ENCODE data around the gene TTPAL.

- no peak for TF ChIP-seq CEBPB (IDR thresholded peaks at IDR 0.05; ENCODE audit: borderline replicate concordance in 1 of 2, low read depth in 2 of 2, low read length in 2 of 2)
- no peak for TF ChIP-seq NFYA (IDR thresholded peaks at IDR 0.05; ENCODE audit: borderline replicate concordance, low read depth, low read length)
- no peak for TF ChIP-seq CTCF (IDR thresholded peaks at IDR 0.05 in 2 of 3, conservative IDR thresholded peaks at IDR 0.05 in 1 of 3; ENCODE audit: control insufficient read depth in 2 of 3, extremely low read depth in 1 of 3, insufficient read depth in 1 of 3, low read depth in 3 of 3, low read length in 3 of 3)
- no peak for TF ChIP-seq FOXM1 (IDR thresholded peaks at IDR 0.05; ENCODE audit: low read depth, low read length)
- no peak for TF ChIP-seq ATF3 (IDR thresholded peaks at IDR 0.05; ENCODE audit: borderline replicate concordance, extremely low read depth, low read depth, low read length)
- no peak for TF ChIP-seq REST (IDR thresholded peaks at IDR 0.05; ENCODE audit: low read depth, low read length)
- TF ChIP-seq NFIC (IDR thresholded peaks at IDR 0.05; ENCODE audit: low read depth, low read length) = no peak
- TF ChIP-seq MYC (IDR thresholded peaks at IDR 0.05; ENCODE audit: insufficient read depth, insufficient read length, insufficient replicate concordance, low read length, severe bottlenecking) = no peak
- TF ChIP-seq MAX (IDR thresholded peaks at IDR 0.05; ENCODE audit: low read depth, low read length) = no peak
- TF ChIP-seq SMC3 (IDR thresholded peaks at IDR 0.05; ENCODE audit: borderline replicate concordance, low read length) = no peak
- TF ChIP-seq ZNF592 (IDR thresholded peaks at IDR 0.05) = no peak
- TF ChIP-seq USF2 (IDR thresholded peaks at IDR 0.05; ENCODE audit: borderline replicate concordance, low read depth, low read length) = no peak
These were observed 62.3 kb downstream of the TTPAL start for GRCh38 chr20:44537993-44538392.

Data from GM12878 (cell line).